SK-N-SH (cell line): ENCODE data around the gene PRPF40B. TPM values are rescaled to one million over a fixed set of nuclear protein-coding genes. Genes with fewer than 3 reads are reported as not detected.
"Not testable (repeated sequence)": the region's sequence is repeated elsewhere in the genome, so short reads cannot be mapped to it uniquely, and the experiment has no call there.

Experiments
- CTCF ChIA-PET: fragments of 300-600, 350-600 bp; formaldehyde crosslinking; extraction: SDS; loops from one replicate; lab custom pipeline; 2021; lab: Yijun Ruan, JAX
- POLR2A ChIA-PET: fragments of 350-600 bp; sonication (Branson Sonifier 250); formaldehyde crosslinking; extraction: SDS; loops from one replicate; lab custom pipeline; 2020; ENCODE audit warnings: antibody characterized with exemption, inconsistent platforms; lab: Yijun Ruan, JAX
- DNase-seq: peaks from one replicate; pipeline ENCODE4 v3.0.0; 2012
- H2AFZ ChIP-seq: fragments of 200-600 bp; sonication (generic); 2 replicates; pipeline ENCODE4 v1.8.1; 2016; ENCODE audit warnings: antibody characterized with exemption, mild to moderate bottlenecking, low read depth
- H3F3A ChIP-seq: fragments of 200-600 bp; sonication (generic); replicated peaks from 2 replicates; pipeline ENCODE3; 2016; ENCODE audit warnings: antibody characterized with exemption, mild to moderate bottlenecking; ENCODE audit not compliant: insufficient read depth
- H3K27ac ChIP-seq, 2 experiments: fragments of 200-500 bp in 1 of 2; fragments of 200-600 bp in 1 of 2; sonication (Bioruptor generic) in 1 of 2; sonication (generic), shearing (Covaris generic) in 1 of 2; 2 replicates each; pipeline versions ENCODE4 v1.5.1 to v1.6.1; 2014 to 2016; ENCODE audit warnings: low read depth in 2 of 2, inconsistent platforms in 1 of 2, low read length in 1 of 2, mild to moderate bottlenecking in 1 of 2, mixed read lengths in 1 of 2
- H3K27me3 ChIP-seq: fragments of 200-600 bp; sonication (generic), shearing (Covaris generic); 2 replicates; pipeline ENCODE4 v1.6.1; 2016; ENCODE audit warnings: mixed run types; ENCODE audit not compliant: insufficient read depth
- H3K36me3 ChIP-seq, 2 experiments: fragments of 200-500 bp in 1 of 2; fragments of 200-600 bp in 1 of 2; sonication (Bioruptor generic) in 1 of 2; sonication (generic) in 1 of 2; replicated peaks in 1 of 2; 2 replicates each; pipeline versions ENCODE3 to v1.5.1; 2014 to 2016; ENCODE audit warnings: low read length in 1 of 2, mild to moderate bottlenecking in 1 of 2; ENCODE audit not compliant: insufficient read depth in 2 of 2, control insufficient read depth in 1 of 2
- H3K4me1 ChIP-seq, 2 experiments: fragments of 200-500 bp in 1 of 2; fragments of 200-600 bp in 1 of 2; sonication (Bioruptor generic) in 1 of 2; sonication (generic), shearing (Covaris generic) in 1 of 2; 2 replicates each; pipeline versions ENCODE4 v1.5.1 to v1.6.1; 2014 to 2016; ENCODE audit warnings: low read depth in 1 of 2, low read length in 1 of 2, mixed run types in 1 of 2; ENCODE audit not compliant: insufficient read depth in 2 of 2, control insufficient read depth in 1 of 2
- H3K4me2 ChIP-seq: fragments of 200-600 bp; sonication (generic), shearing (Covaris generic); 2 replicates; pipeline ENCODE4 v1.6.1; 2017; ENCODE audit warnings: mixed run types
- H3K4me3 ChIP-seq, 2 experiments: fragments of 200-500 bp in 1 of 2; fragments of 200-600 bp in 1 of 2; sonication (Bioruptor generic) in 1 of 2; sonication (generic), shearing (Covaris generic) in 1 of 2; 2 replicates each; pipeline versions ENCODE4 v1.5.1 to v1.8.1; 2014 to 2016; ENCODE audit warnings: low read depth in 2 of 2, inconsistent platforms in 1 of 2, low read length in 1 of 2, mild to moderate bottlenecking in 1 of 2, mixed read lengths in 1 of 2, moderate library complexity in 1 of 2
- H3K79me2 ChIP-seq: fragments of 200-600 bp; sonication (generic); 2 replicates; pipeline ENCODE4 v1.8.1; 2017; ENCODE audit warnings: mild to moderate bottlenecking; ENCODE audit not compliant: insufficient read depth
- H3K9ac ChIP-seq: fragments of 200-600 bp; sonication (generic); 2 replicates; pipeline ENCODE4 v1.6.1; 2017; ENCODE audit warnings: mixed run types
- H3K9me2 ChIP-seq: fragments of 200-600 bp; sonication (generic); 2 replicates; pipeline ENCODE4 v1.6.1; 2017; ENCODE audit warnings: mixed run types
- H3K9me3 ChIP-seq: fragments of 200-600 bp; sonication (generic); 2 replicates; pipeline ENCODE4 v1.6.1; 2017; ENCODE audit warnings: mixed run types, mild to moderate bottlenecking, moderate library complexity
- H4K20me1 ChIP-seq: fragments of 200-600 bp; sonication (generic); 2 replicates; pipeline ENCODE4 v1.6.1; 2017; ENCODE audit warnings: mild to moderate bottlenecking, mixed run types; ENCODE audit not compliant: insufficient read depth
- CHD2 ChIP-seq: fragments of 150-350 bp; IDR thresholded peaks from 2 replicates; pipeline ENCODE4 v1.6.1; 2018; ENCODE audit warnings: low read length; ENCODE audit not compliant: partially characterized antibody
- EP300 ChIP-seq, 2 experiments: IDR thresholded peaks; 2 replicates each; pipeline versions ENCODE4 v1.4.0 to v1.6.1; 2012; ENCODE audit warnings: borderline replicate concordance in 1 of 2, low read depth in 1 of 2, low read length in 1 of 2
- FOXM1 ChIP-seq: IDR thresholded peaks from 2 replicates; pipeline ENCODE4 v1.4.0; 2012; ENCODE audit warnings: low read depth, mild to moderate bottlenecking
- GATA2 ChIP-seq: sonication (generic); formaldehyde crosslinking; IDR thresholded peaks from 2 replicates; pipeline ENCODE4 v1.5.0; 2020; ENCODE audit warnings: mild to moderate bottlenecking, missing genetic modification reagents
- IRF3 ChIP-seq: fragments of 150-350 bp; IDR thresholded peaks from 2 replicates; pipeline ENCODE4 v1.6.1; 2016; ENCODE audit warnings: mild to moderate bottlenecking, low read depth, low read length
- MEF2A ChIP-seq: IDR thresholded peaks from 2 replicates; pipeline ENCODE4 v1.4.0; 2012; ENCODE audit warnings: low read depth, borderline replicate concordance
- NFIC ChIP-seq: IDR thresholded peaks from 2 replicates; pipeline ENCODE4 v1.4.0; 2012; ENCODE audit warnings: borderline replicate concordance
- NRF1 ChIP-seq: IDR thresholded peaks from 2 replicates; pipeline ENCODE4 v1.6.1; 2012; ENCODE audit warnings: low read depth, mild to moderate bottlenecking, low read length
- RAD21 ChIP-seq: IDR thresholded peaks from 2 replicates; pipeline ENCODE4 v1.6.1; 2012; ENCODE audit warnings: mild to moderate bottlenecking, low read length
- SMC3 ChIP-seq: IDR thresholded peaks from 2 replicates; pipeline ENCODE4 v1.6.1; 2012; ENCODE audit warnings: low read depth, low read length, improper control_type of control experiment
- YY1 ChIP-seq: IDR thresholded peaks from 2 replicates; pipeline ENCODE4 v1.4.0; 2012; ENCODE audit warnings: low read depth, mild to moderate bottlenecking
- WGBS: methylation state at CpG from one replicate; pipeline ENCODE4 v1.1.6; 2017; ENCODE audit warnings: low lambda C conversion rate; 5-methylcytosine and 5-hydroxymethylcytosine counted together
- polyA plus RNA-seq, 3 experiments: library from polyadenylated mRNA; depleted of rRNA; stranded (reverse); fragments of >200 nt; gene quantifications; 2 replicates each; pipeline ENCODE4 v1.2.3, GENCODE V29; 2012
- TF ChIP-seq, protein P1 (sequence below): IDR thresholded peaks from 2 replicates; pipeline ENCODE4 v1.6.1; 2012; ENCODE audit warnings: mild to moderate bottlenecking, low read depth, low read length, moderate library complexity
- TF ChIP-seq, protein P2 (sequence below): IDR thresholded peaks from 2 replicates; pipeline ENCODE4 v1.4.0; 2012; ENCODE audit warnings: low read depth, borderline replicate concordance

PRPF40B gene
- polyA plus RNA-seq, 1 of the 3 experiments (the other 2 are of a cell fraction), result 27.0 TPM

GRCh38 chr12:49604856-49605255 is 18.5 kb upstream of the PRPF40B start (continued):
- TF ChIP-seq IRF3, result no peak
- TF ChIP-seq, protein P1, sequence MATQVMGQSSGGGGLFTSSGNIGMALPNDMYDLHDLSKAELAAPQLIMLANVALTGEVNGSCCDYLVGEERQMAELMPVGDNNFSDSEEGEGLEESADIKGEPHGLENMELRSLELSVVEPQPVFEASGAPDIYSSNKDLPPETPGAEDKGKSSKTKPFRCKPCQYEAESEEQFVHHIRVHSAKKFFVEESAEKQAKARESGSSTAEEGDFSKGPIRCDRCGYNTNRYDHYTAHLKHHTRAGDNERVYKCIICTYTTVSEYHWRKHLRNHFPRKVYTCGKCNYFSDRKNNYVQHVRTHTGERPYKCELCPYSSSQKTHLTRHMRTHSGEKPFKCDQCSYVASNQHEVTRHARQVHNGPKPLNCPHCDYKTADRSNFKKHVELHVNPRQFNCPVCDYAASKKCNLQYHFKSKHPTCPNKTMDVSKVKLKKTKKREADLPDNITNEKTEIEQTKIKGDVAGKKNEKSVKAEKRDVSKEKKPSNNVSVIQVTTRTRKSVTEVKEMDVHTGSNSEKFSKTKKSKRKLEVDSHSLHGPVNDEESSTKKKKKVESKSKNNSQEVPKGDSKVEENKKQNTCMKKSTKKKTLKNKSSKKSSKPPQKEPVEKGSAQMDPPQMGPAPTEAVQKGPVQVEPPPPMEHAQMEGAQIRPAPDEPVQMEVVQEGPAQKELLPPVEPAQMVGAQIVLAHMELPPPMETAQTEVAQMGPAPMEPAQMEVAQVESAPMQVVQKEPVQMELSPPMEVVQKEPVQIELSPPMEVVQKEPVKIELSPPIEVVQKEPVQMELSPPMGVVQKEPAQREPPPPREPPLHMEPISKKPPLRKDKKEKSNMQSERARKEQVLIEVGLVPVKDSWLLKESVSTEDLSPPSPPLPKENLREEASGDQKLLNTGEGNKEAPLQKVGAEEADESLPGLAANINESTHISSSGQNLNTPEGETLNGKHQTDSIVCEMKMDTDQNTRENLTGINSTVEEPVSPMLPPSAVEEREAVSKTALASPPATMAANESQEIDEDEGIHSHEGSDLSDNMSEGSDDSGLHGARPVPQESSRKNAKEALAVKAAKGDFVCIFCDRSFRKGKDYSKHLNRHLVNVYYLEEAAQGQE, result no peak
- no peak for TF ChIP-seq SMC3
- TF ChIP-seq GATA2 (CRISPR knock-in tag), result no peak
- TF ChIP-seq, all 33 proteins: peak for 0

- H3K79me2 ChIP-seq, H3K9me2 ChIP-seq, POLR2A ChIA-PET, DNase-seq, H3K36me3 ChIP-seq, H3K9me3 ChIP-seq, H3K9ac ChIP-seq, H3K4me2 ChIP-seq, H4K20me1 ChIP-seq, H3F3A ChIP-seq, H3K27ac ChIP-seq, H3K4me1 ChIP-seq, H2AFZ ChIP-seq, H3K4me3 ChIP-seq, H3K27me3 ChIP-seq: not testable (repeated sequence)
- 94% methylated on average over 4 of the region's 4 CpGs for WGBS
- CTCF ChIA-PET, result interaction anchor here (1.1 to 1.8 kb wide), 2 partner anchors 18 to 25 kb away, joined by 3 to 5 read pairs; partner anchors contain the start of gene PRPF40B
Observed at GRCh38 chr12:49605539-49605938, 17.8 kb upstream of the PRPF40B start, which contains the start of gene FAM186B. FAM186B (minus strand) TSS chr12:49605639; CDS start chr12:49605477, 162 bp downstream.

DNA sequence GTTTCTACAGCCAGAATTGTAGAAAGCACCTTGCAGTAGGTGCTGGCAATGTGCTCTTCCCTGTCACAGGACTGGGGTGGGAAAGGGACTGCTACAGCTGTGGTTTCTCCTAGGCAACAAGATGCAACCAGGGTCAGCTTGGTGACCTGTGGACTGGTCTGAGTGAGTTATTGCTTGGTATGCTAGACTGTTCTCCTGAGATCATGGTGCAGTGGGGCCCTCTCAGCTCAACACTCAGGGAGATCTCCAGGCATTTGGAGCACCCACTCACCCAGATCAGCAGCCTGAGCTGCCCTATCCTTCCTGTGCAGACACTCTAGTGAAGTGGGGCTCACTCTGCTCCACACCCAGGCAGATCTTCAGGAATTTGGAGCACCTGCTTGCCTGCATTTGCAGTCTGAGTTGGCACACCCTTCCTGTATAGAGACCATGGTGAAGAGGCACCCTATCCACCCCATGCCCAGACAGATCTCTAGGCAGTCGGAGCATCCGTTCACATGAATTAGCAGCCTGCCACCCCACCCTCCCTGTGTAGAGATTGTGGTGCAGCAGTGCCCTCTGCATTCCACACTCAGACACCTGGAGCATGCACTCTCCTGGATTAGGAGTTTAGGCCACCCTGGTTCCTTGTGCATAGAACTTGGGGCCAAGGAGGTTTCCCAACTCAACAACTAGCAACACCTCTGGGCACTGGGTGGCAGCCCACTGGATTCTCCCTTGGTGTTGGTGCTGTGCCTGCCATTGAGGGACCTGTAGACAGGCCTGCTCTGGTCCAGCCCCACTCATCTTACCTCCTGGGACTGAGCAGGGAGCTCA is 14.1 kb upstream of the PRPF40B start:
- no peak overlapping the region for H3K4me2 ChIP-seq
- H3F3A ChIP-seq, result no peaks in the 10 kb centered on the region
- no peaks in the 10 kb centered on the region for H3K4me1 ChIP-seq
- CTCF ChIA-PET, result no interaction called here
- H3K4me3 ChIP-seq, result no peak overlapping the region
- POLR2A ChIA-PET, result no interaction called here
- H3K27ac ChIP-seq, result no peak overlapping the region
- H2AFZ ChIP-seq, result no peak overlapping the region
- no peak overlapping the region for H3K9ac ChIP-seq
- DNase-seq, result no peak
- no peaks in the 10 kb centered on the region for H3K79me2 ChIP-seq
- H3K9me2 ChIP-seq, result no peaks in the 10 kb centered on the region
- no CpG with 5 or more reads among the region's 2 CpGs for whole genome bisulfite sequencing
- peaks cover 0 to under 1% of the 10 kb centered on the region in 2 experiments for H3K36me3 ChIP-seq
- no peaks in the 10 kb centered on the region for H3K27me3 ChIP-seq
- no peaks in the 10 kb centered on the region; the same call in 1 of the 2 replicates for H3K9me3 ChIP-seq
- no peaks in the 10 kb centered on the region for H4K20me1 ChIP-seq
- TF ChIP-seq YY1 (no peak), NRF1 (no peak), SMC3 (no peak), MEF2A (no peak), CHD2 (no peak), RAD21 (no peak), GATA2 (CRISPR knock-in tag) (no peak), NFIC (no peak), EP300 (IDR thresholded peaks at IDR 0.05; ENCODE audit: borderline replicate concordance in 1 of 2, low read depth in 1 of 2, low read length in 1 of 2) (no peak), FOXM1 (no peak), IRF3 (no peak)
- TF ChIP-seq, protein P2, sequence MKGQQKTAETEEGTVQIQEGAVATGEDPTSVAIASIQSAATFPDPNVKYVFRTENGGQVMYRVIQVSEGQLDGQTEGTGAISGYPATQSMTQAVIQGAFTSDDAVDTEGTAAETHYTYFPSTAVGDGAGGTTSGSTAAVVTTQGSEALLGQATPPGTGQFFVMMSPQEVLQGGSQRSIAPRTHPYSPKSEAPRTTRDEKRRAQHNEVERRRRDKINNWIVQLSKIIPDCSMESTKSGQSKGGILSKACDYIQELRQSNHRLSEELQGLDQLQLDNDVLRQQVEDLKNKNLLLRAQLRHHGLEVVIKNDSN, result no peak
